ENCODE data around the gene HAO1.
"Not testable (repeated sequence)": the region's sequence is repeated elsewhere in the genome, so short reads cannot be mapped to it uniquely, and the experiment has no call there.

Gene HAO1

DNA sequence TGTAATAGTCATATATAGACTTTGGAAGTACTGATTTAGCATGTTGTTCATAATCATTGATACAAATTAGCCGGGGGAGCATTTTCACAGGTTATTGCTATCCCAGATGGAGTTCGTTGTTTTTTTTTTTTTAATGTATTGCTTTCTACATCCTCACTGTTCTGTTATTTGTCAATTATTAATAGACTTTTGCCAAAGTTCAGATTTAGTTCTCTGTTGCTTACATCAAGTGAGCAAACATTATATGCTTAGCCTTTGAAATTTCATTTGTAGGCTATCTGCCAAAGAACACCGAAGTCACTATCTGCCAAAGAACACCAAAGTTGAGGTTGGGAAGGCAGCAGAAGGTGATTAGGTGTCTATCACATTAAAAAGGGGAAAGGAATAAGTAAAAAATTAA lies at the start of gene HAO1:
TSS of gene HAO1 (minus strand) at position 118 of the 400 bp plus-strand sequence. CDS start at position 82, 36 bp downstream.
- no peak for DNase-seq (ENCODE audit: low read depth)

DNA sequence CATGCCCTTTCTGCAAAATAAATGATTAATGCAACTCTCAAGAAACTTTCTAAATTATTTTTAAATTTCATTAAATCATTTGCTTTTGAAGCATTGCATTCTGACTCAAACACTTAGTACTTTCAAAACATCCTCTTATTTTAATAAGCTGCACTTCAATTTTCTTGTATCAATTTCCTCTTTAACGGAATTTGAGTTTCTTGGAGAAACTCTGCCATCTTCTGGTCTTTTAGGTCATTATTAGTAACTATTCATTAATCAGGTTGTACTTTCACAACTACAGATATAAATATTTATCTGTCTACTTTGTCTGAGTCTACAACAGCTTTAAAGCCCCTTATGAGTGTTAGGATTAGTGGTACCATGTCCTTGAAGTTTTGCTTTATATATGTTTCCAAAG lies 49.1 kb upstream of the HAO1 start:
- no peak for DNase-seq (ENCODE audit: low read depth)

DNA sequence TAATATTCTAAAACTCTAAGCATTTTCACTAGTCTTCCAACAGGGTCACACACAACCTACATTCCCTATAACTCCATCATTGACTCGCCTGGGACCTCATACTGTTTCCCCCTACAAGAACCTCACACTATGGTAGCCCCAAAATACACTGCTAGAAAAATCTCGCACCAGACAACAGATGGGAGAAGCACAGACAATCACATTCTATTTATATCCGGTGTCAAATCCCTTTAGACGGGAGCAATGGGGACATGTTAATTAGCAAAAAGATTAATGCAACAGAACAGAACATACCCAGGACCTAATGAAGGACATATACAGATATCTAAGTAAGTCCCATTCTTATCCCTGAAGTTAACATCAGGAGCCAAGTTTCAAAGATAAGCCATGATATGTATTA lies 45.7 kb upstream of the HAO1 start:
- DNase-seq (ENCODE audit: low read depth) = no peak

DNA sequence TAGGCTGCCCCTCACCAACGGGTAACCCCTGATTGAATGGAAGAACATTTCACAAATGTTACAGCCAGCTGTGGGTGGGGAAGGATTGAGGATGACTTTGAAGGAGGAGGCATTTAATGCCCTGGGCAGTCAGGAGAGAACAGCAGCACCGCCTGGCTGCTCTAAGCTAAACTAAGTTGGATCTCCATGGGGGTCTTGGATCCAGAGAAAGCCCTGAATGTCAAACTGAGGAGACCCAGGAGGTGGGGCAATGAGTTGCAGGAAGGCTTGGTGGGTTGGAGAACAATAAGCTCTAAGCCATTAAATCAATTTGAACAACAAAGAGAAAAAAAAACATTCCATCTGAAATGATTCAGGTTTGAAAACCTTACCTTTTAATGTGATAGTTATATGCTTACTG lies 43.9 kb upstream of the HAO1 start:
- DNase-seq (ENCODE audit: low read depth) = no peak

DNA sequence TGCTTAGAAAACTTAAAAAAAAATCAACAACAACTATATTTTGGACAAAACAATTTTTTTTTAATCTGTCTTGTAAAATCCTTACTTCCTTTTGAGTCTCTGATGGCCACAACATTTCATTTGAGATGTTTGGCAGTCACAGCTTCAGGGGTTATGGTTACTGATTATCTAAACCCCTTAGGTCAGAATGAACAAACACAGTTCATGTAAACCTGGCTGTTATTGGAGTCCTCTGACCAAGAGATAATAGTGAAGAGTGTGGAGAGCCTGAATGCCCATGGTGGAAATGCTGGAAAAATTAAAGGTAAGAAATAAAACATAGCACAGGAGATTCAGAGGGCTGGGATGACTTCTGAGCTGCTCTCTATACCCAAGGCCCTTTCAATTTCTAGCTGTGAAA lies 41.1 kb upstream of the HAO1 start:
- DNase-seq (ENCODE audit: low read depth) = no peak

DNA sequence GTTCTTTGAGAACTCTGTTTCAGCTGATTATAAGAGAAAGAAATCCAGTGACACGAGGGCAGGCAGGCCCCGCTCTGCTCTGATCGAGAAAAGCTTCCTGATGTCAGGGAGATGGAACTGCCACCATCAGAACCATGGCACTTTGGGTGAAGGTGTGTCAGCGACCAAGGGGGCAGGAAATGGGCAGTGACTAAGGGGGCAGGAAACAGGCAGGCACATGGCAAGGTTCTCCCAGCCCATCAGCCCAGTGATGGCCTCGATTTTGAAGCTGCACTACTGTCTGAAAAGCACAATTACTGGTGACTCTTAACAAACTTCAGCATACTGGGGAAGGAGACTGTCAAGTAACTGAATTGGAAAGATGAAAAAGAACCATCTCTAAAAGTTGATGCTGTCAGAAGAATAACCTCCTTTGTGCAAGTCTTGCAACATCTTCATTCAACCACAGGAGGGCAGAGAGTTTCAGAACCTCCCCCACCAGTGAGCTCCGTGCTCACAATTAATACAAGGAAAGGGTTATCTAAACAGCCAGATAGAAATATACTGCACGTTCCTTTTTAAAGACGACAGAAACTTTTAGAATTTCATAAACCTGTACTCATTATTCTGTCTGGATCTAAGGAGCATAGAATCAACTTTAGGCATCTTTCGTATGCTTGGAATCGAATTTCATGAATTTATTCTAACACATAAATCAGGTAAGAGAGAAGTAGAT lies 40.2 kb upstream of the HAO1 start:
- no peak for DNase-seq (ENCODE audit: low read depth)

DNA sequence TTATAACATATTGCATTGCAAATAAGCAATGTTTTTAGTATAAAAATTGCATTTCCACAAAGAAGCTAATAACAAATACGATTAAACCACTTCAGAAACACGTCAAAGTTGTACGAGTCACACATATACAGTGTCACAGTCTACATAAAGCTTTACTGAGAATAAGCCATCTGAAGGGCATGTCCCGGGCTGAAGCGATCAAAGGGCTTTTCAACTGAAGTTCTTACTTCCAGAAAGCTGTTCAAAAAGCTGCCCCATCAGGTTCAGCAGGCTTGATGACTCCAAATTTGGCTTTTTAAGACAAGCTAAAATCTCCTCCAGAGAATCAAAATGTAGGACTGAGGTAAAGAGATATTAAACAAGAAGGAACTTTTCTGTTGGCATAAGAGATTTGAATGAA lies 37.5 kb upstream of the HAO1 start:
- DNase-seq (ENCODE audit: low read depth) = no peak

DNA sequence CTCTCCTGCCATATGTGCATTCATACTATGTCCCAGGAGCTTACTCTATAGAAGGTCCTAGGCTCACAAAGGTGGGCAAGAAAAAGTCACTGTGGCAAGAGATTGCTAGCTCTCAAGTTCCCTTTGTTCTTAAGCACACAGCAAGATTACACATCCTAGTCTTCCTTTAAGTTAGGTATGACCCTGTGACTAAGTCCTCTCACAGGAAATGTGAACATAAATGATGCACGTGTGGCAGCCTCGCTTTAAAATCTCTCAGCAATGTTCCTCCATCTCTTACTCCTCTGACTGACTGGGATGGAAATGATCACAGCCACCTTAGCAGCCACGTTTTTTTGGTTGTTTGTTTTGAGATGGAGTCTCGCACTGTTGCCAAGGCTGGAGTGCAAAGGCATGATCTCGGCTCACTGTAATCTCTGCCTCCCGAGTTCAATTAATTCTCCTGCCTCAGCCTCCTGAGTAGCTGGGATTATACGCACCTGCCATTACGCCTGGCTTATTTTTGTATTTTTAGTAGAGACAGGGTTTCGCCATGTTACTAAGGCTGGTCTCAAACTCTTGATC lies 35.7 kb upstream of the HAO1 start:
- DNase-seq (ENCODE audit: low read depth) = no peak

DNA sequence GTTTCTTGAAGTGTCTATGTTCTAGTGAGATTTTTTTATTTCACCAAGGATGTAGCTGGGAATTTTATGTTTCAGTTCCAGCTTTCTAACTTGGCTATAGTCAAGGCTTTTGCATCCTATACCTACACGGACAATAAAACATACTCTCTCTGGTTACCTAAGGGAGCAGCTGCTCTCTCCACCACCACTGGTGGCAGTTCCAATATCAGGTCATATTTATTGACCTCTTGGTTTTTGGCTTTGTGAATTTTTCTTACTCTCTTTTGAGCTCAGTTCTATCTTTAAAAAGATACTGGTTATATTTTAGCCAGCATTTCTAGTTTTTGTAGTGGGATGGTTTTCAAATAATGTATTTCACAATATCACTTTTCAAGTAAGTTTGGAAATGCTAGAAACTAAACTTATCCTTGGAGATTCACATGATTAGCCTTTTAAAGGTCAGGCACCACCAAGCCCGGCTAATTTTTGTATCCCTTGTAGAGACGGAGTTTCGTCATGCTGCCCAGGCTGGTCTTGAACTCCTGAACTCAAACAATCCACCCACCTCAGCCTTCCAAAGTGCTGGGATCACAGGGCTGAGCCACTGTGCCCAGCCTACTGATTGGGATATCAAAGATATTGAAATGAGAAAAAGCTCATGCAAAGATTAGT lies 34.7 kb upstream of the HAO1 start:
- no peak for DNase-seq (ENCODE audit: low read depth)

DNA sequence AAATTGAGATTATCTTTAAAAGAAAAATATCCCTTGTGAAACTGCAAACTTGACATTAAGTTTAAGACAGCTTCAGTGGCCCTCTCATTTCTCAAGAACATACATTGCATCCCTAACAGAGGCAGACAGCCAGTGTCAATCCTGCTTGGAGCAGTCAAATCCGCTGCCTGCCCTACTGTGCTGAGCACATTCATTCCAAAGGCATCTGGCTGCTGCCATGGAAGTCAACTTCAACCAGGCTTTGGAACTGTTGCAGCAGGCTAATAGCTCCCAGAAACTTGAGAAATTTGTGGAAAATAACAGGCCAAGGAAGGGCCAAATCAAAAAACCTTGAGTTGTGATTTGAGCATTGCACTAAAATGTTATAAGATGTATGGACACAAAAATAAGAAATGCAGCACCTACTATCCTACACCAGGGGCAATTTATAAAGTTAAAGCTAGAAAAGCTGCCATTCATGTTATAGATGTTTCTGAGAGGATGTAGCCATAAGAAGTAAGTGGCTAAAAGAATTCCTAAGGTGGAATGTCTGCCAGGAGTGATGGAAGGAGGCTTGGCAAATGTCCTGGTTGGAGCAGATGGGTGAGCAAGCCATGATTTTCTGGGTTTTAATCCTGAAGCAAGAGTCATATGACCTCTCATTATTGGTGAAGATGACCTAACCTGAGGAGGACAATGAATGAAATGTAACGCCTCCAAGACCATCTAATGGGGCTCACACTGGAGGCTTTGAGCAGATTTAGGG lies 31.4 kb upstream of the HAO1 start:
- no peak for DNase-seq (ENCODE audit: low read depth)

DNA sequence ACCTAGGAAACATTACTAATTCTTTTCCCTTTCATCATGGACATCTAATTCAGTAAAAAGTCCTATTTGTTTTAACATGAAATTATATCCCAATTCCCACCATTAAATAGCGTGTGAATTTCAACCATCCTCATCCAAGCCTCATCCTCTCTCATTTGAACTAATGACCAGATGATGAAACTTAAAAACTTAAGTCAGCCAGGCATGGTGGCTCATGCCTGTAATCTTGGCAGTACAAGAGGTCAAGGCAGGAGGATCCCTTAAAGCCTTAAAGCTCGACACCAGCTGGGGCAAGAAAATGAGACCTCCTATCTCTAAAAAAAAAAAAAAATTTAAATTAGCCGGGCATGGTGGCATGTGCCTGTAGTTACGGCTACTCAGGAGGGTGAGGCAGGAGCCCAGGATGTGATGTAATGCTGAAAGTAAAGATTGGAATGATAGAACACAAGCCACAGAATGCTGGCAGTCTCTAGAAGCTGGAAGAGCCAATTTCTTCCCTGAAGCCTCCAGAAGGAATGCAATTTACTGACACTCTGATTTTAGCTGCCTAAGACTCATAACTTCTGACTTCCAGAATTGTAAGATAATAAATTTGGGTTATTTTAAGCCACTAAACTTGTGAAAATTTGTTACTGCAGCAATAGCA lies 27.1 kb upstream of the HAO1 start:
- no peak for DNase-seq (ENCODE audit: low read depth)

DNA sequence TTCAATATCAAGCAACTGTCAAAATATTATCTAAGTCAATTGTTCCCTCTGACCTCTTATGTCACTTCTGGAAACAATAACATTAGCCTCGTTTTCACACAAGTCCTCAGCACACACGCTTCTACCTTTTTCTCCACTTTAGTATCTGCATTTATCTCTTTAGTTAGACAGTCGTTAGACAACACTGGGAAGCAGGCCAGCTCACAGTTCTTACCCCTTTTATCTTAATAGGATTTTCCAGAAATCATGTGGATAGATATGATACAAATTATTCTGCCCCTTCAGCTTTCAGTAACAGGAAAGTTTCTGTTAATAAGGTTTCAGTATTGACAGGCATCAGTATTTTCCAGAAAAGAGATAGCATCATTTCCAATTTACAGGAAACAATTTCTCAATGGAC lies 25.9 kb upstream of the HAO1 start:
- no peak for DNase-seq (ENCODE audit: low read depth)

DNA sequence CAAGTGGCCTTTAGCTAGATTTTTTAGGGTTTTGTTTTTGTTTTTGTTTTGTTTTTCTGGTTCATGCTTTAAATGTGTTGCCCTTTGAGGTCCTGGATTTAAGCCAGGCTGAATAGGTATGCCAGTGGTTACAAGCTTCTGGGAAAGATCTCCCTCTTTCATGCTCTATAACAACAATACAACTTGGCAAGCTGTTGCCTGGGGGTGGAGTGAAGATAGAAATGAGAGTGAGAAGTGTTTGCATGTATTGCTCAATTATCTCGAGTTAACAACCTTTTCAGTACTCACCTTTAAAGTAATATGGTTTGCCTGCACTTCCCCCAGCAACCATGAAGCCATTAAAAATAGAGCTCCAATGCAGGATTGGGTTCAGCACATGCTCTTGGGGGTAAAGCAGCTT lies 19.2 kb upstream of the HAO1 start:
- DNase-seq (ENCODE audit: low read depth) = no peak

DNA sequence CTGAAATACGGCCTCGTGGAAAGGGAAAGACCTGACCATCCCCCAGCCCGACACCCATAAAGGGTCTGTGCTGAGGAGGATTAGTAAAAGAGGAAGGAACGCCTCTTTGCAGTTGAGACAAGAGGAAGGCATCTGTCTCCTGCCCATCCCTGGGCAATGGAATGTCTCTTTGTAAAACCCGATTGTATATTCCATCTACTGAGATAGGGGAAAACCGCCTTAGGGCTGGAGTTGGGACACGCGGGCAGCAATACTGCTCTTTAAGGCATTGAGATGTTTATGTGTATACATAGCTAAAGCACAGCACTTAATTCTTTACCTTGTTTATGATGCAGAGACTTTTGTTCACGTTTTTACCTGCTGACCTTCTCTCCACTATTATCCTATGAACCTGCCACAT lies 16.3 kb upstream of the HAO1 start:
- not testable (repeated sequence) for DNase-seq (ENCODE audit: low read depth)

DNA sequence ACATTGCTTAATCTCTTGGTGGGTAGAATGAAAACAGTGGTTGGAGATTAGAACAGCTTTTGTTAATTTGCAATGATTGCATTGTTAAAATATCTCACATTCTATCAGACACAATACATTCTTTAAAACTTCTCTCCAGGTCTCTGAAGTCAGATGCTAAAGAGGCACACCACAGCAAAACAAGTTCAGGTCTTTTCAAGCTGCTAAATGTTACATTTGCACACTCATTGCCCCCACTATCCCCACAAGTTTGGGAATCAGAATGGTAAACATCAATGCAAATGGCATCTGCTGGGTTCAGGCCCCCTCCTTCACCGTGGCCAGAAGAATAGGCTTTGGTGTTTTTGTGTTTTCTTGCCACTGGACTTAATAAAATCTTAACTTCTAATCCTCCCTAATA lies 10.1 kb upstream of the HAO1 start:
- no peak for DNase-seq (ENCODE audit: low read depth)

DNA sequence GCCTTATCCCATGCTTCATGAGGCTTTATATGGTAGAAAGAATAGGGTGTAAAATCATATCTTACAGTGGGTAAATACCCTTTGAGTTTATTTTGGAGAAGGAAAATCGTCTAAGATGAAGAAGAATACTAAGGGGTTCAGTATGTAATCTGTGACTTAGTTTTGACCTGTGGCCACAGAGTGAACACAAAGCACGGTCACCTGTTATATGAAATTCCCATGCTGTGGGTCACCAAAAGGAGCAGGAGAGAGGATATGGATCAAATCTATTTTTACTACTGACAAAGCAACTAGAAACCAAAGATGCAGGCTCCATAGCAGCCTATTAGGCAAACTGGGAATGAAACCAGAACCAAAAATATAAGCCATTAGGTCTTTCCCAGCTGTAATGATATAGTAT lies 3.6 kb upstream of the HAO1 start:
- no peak for DNase-seq (ENCODE audit: low read depth)

DNA sequence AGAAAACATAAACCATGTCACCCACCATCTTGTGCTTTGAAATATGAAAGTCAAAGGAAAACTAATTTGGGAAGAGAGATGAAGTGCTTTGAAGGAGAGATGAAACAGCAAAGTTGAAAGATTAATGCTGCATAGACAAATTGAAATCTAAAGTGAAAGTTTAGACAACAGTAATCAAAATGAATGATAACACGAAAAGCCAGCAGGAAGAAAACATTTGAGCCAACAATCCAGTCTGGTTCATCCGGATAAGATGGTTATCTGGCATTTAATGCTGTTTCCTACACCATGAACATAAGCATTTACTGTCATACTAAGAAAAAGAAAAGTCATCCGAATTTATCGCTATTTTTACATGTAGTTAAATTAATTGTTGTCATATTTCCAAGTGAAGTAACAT lies 595 bp downstream of the HAO1 start:
- no peak for DNase-seq (ENCODE audit: low read depth)

DNA sequence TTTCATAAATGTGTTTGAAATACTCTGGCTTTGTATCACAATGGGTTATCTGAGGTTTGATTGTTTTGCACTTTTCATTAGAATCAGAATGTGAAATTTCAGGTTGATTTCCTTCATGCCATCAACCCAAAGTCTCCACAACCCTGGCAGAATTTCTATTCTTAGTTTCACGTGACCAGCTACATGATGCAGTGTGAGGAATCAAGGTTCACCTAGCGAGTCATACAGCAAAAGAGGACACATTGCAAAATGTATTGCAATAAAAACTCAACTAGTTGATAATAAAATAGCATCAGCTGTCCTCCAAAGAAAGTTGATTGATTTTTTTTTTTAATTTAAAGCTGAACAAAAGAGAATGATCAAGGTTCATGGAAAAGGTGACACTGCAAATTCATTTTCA lies 2.2 kb downstream of the HAO1 start:
- no peak for DNase-seq (ENCODE audit: low read depth)

DNA sequence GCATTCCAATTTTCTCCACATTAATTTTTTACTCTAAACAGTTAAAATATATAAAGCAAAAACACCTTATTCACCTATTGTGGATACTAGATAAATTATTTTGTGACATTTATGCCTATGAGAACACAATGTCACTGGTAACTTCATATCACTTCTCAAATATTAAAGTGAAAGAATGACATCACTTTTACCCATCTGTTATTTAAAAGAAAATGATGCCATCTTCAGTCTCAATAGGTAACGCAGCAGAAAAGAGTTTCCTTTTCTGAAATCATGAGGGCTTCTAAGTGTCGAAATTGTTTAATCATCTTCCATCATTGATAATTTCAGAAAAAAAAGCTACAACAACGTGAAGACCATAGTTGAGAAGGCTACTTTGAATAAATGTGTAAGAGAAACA lies 2.9 kb downstream of the HAO1 start:
- DNase-seq (ENCODE audit: low read depth) = no peak

DNA sequence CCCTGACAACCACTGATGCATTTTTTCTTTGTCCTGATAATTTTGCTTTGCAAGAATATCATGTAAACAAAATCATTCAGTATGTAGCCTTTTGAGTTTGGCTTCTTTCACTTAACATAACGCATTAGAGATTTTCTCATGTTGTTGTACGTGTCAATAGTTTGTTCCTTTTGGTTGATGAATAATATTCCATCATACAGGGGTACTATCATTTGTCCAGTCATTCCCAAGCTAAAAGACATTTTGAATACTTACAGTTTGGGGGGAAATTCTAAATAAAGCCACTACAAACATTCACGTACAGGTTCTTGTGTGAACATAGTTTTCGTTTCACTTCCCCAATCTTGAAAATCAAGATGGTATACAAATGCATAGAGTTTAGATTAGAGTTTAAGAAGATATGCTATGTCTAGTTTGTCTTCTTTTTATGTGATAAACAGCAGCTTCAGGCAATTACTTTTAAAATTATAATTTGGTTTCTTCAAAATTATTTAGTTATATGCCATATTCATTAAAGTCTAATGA lies 5.2 kb downstream of the HAO1 start:
- no peak for DNase-seq (ENCODE audit: low read depth)

DNA sequence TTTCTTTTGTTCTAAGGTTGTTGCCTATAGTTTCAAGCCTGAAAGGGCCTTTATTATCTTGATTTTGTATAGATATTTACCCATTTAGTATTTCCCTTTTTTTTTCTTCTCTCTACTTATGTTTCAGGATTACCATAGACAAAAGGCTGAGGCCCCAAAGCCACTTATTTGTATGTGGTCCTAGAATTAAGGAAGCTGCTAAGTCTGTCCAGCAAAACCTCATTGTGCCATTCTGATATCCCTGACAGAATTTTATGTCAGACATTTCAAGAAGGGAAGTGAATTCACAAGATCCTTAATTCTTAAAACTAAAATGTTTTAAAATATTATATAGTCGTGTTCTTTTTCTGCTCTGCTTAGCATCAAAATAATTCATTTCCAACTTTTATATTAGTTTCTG lies 6.9 kb downstream of the HAO1 start:
- DNase-seq (ENCODE audit: low read depth) = no peak

DNA sequence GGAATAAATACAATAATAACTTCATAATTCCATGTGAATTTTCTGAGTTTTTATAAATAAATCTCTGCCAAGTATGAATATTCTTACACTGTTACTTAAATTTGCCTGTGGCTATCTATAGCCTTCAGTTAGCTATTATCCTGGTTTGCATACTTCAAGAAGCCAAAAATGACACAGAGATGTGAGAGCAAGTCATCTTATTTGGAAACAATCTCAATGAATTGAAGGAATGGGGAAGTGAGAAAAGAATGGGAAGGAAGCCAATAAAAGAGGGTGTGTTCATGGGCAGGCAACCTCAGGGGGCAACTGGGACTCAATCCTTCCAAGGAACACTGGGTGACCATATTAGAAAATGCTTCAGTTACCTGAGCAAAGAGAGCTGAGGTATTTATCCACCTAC lies 9.9 kb downstream of the HAO1 start:
- DNase-seq (ENCODE audit: low read depth) = no peak

All from activated T-cell treated with anti-CD3 and anti-CD28 coated beads for 48 hours (primary cell).